ENCODE measurements around the gene NLRP4. TPM values are rescaled to one million over a fixed set of nuclear protein-coding genes. Genes with fewer than 3 reads are reported as not detected.

Gene NLRP4
- total RNA-seq, 2 experiments from 2014 or later = not detected

GRCh38 chr19:55838906-55839305 lies 2.6 kb downstream of the NLRP4 start:
- peak; percentile 9 for DNase-seq
- ATAC-seq = no peak
- H3K9me3 Mint-ChIP-seq (ENCODE audit: low read depth) = peaks cover 10% of the 10 kb centered on the region
- no peaks in the 10 kb centered on the region for H3K36me3 Mint-ChIP-seq
- CTCF ChIA-PET = no interaction called here
- H3K4me1 Mint-ChIP-seq = no peaks in the 10 kb centered on the region
- no peak overlapping the region for H3K27ac Mint-ChIP-seq
- H3K27me3 Mint-ChIP-seq = no peaks in the 10 kb centered on the region
- H3K4me3 Mint-ChIP-seq = no peak overlapping the region

- Mint-ChIP-seq H3K27me3 (no peaks in the 10 kb centered on the region), H3K4me3 (no peak overlapping the region), H3K36me3 (no peaks in the 10 kb centered on the region), H3K4me1 (no peaks in the 10 kb centered on the region), H3K9me3 (ENCODE audit: low read depth) (peaks cover 16% of the 10 kb centered on the region), H3K27ac (no peak overlapping the region)
- DNase-seq (no peak), ATAC-seq (no peak)
- CTCF ChIA-PET = no interaction called here
Observed at GRCh38 chr19:55855160-55855559, 18.8 kb downstream of the NLRP4 start.

- DNase-seq = no peak
- CTCF ChIA-PET = no interaction called here
- H3K4me3 Mint-ChIP-seq = no peak overlapping the region
Observed at GRCh38 chr19:55857149-55857548, 20.8 kb downstream of the NLRP4 start.

GRCh38 chr19:55857974-55858373 lies 21.6 kb downstream of the NLRP4 start:
- CTCF ChIA-PET = no interaction called here
- DNase-seq = no peak
- no peaks in the 10 kb centered on the region for H3K4me1 Mint-ChIP-seq
- H3K4me3 Mint-ChIP-seq = no peak overlapping the region
- H3K36me3 Mint-ChIP-seq = no peaks in the 10 kb centered on the region
- H3K9me3 Mint-ChIP-seq (ENCODE audit: low read depth) = peaks cover 11% of the 10 kb centered on the region
- H3K27me3 Mint-ChIP-seq = no peaks in the 10 kb centered on the region
- no peak overlapping the region for H3K27ac Mint-ChIP-seq
- ATAC-seq = no peak

More at GRCh38 chr19:55857149-55857548, 20.8 kb downstream of the NLRP4 start:
- H3K27me3 Mint-ChIP-seq = no peaks in the 10 kb centered on the region
- H3K27ac Mint-ChIP-seq = no peak overlapping the region
- H3K4me1 Mint-ChIP-seq = no peaks in the 10 kb centered on the region
- no peak for ATAC-seq
- peaks cover 12% of the 10 kb centered on the region for H3K9me3 Mint-ChIP-seq (ENCODE audit: low read depth)
- no peaks in the 10 kb centered on the region for H3K36me3 Mint-ChIP-seq

GRCh38 chr19:55858401-55858800 lies 22.1 kb downstream of the NLRP4 start:
- peaks cover 11% of the 10 kb centered on the region for H3K9me3 Mint-ChIP-seq (ENCODE audit: low read depth)
- ATAC-seq = no peak

GRCh38 chr19:55858969-55859368 lies 22.6 kb downstream of the NLRP4 start:
- DNase-seq = no peak
- H3K4me3 Mint-ChIP-seq = no peak overlapping the region
- no peaks in the 10 kb centered on the region for H3K27me3 Mint-ChIP-seq
- peaks cover 11% of the 10 kb centered on the region for H3K9me3 Mint-ChIP-seq (ENCODE audit: low read depth)
- no peaks in the 10 kb centered on the region for H3K4me1 Mint-ChIP-seq
- CTCF ChIA-PET = no interaction called here
- no peak overlapping the region for H3K27ac Mint-ChIP-seq
- no peaks in the 10 kb centered on the region for H3K36me3 Mint-ChIP-seq
- ATAC-seq = no peak

More at GRCh38 chr19:55858401-55858800, 22.1 kb downstream of the NLRP4 start:
- Mint-ChIP-seq H3K36me3 (no peaks in the 10 kb centered on the region), H3K27me3 (no peaks in the 10 kb centered on the region), H3K4me1 (no peaks in the 10 kb centered on the region), H3K27ac (no peak overlapping the region), H3K4me3 (no peak overlapping the region)
- no peak for DNase-seq
- CTCF ChIA-PET = no interaction called here

GRCh38 chr19:55866521-55866920 lies 30.2 kb downstream of the NLRP4 start:
- ATAC-seq (no peak), DNase-seq (no peak)
- no peaks in the 10 kb centered on the region for H3K36me3 Mint-ChIP-seq
- CTCF ChIA-PET = no interaction called here
- no peaks in the 10 kb centered on the region for H3K27me3 Mint-ChIP-seq
- no peak overlapping the region for H3K27ac Mint-ChIP-seq
- H3K9me3 Mint-ChIP-seq (ENCODE audit: low read depth) = peaks cover 25% of the 10 kb centered on the region
- H3K4me3 Mint-ChIP-seq = no peak overlapping the region
- H3K4me1 Mint-ChIP-seq = no peaks in the 10 kb centered on the region

- no peaks in the 10 kb centered on the region for H3K4me1 Mint-ChIP-seq
- no peak for DNase-seq
- H3K9me3 Mint-ChIP-seq (ENCODE audit: low read depth) = peaks cover 23% of the 10 kb centered on the region
- H3K27me3 Mint-ChIP-seq = no peaks in the 10 kb centered on the region
- H3K4me3 Mint-ChIP-seq = no peak overlapping the region
- CTCF ChIA-PET = no interaction called here
- no peak for ATAC-seq
- no peak overlapping the region for H3K27ac Mint-ChIP-seq
- no peaks in the 10 kb centered on the region for H3K36me3 Mint-ChIP-seq
Observed at GRCh38 chr19:55867101-55867500, 30.8 kb downstream of the NLRP4 start.

- Mint-ChIP-seq H3K27ac (no peak overlapping the region), H3K4me3 (no peak overlapping the region), H3K36me3 (no peaks in the 10 kb centered on the region), H3K4me1 (no peaks in the 10 kb centered on the region), H3K9me3 (ENCODE audit: low read depth) (peaks cover 19% of the 10 kb centered on the region), H3K27me3 (no peaks in the 10 kb centered on the region)
- no peak for ATAC-seq
- no peak for DNase-seq
- CTCF ChIA-PET = no interaction called here
Observed at GRCh38 chr19:55870736-55871135, 34.4 kb downstream of the NLRP4 start.

- H3K27me3 Mint-ChIP-seq = no peaks in the 10 kb centered on the region
- ATAC-seq (no peak), DNase-seq (no peak)
- CTCF ChIA-PET = no interaction called here
- H3K9me3 Mint-ChIP-seq (ENCODE audit: low read depth) = peaks cover 10% of the 10 kb centered on the region
- no peak overlapping the region for H3K4me3 Mint-ChIP-seq
- no peaks in the 10 kb centered on the region for H3K36me3 Mint-ChIP-seq
- H3K27ac Mint-ChIP-seq = no peak overlapping the region
- H3K4me1 Mint-ChIP-seq = no peaks in the 10 kb centered on the region
Observed at GRCh38 chr19:55877211-55877610, 40.9 kb downstream of the NLRP4 start.

GRCh38 chr19:55882626-55883025 lies 46.3 kb downstream of the NLRP4 start:
- no peak overlapping the region for H3K27ac Mint-ChIP-seq
- CTCF ChIA-PET = no interaction called here
- H3K36me3 Mint-ChIP-seq = no peaks in the 10 kb centered on the region
- ATAC-seq (no peak), DNase-seq (no peak)
- peaks cover 21% of the 10 kb centered on the region for H3K9me3 Mint-ChIP-seq (ENCODE audit: low read depth)
- H3K27me3 Mint-ChIP-seq = no peaks in the 10 kb centered on the region
- H3K4me3 Mint-ChIP-seq = no peak overlapping the region
- H3K4me1 Mint-ChIP-seq = no peaks in the 10 kb centered on the region

- Mint-ChIP-seq H3K4me3 (no peak overlapping the region), H3K9me3 (ENCODE audit: low read depth) (peaks cover 10% of the 10 kb centered on the region), H3K27me3 (no peaks in the 10 kb centered on the region), H3K27ac (no peak overlapping the region), H3K36me3 (no peaks in the 10 kb centered on the region), H3K4me1 (no peaks in the 10 kb centered on the region)
- CTCF ChIA-PET = no interaction called here
- DNase-seq (no peak), ATAC-seq (no peak)
Observed at GRCh38 chr19:55898911-55899310, 62.6 kb downstream of the NLRP4 start.

- CTCF ChIA-PET = no interaction called here
Observed at GRCh38 chr19:55901369-55902079, 65.2 kb downstream of the NLRP4 start.

GRCh38 chr19:55902080-55902751 lies 65.9 kb downstream of the NLRP4 start:
- ATAC-seq (no peak), DNase-seq (no peak)
- Mint-ChIP-seq H3K9me3 (ENCODE audit: low read depth) (peaks cover 6% of the 10 kb centered on the region), H3K36me3 (no peaks in the 10 kb centered on the region), H3K27me3 (no peaks in the 10 kb centered on the region), H3K4me1 (no peaks in the 10 kb centered on the region), H3K27ac (no peak overlapping the region), H3K4me3 (no peak overlapping the region)
- CTCF ChIA-PET = no interaction called here

More at GRCh38 chr19:55901369-55902079, 65.2 kb downstream of the NLRP4 start:
- peaks cover 6% of the 10 kb centered on the region for H3K9me3 Mint-ChIP-seq (ENCODE audit: low read depth)
- H3K4me1 Mint-ChIP-seq = no peaks in the 10 kb centered on the region
- ATAC-seq (no peak), DNase-seq (no peak)
- H3K36me3 Mint-ChIP-seq = no peaks in the 10 kb centered on the region
- H3K27me3 Mint-ChIP-seq = no peaks in the 10 kb centered on the region
- no peak overlapping the region for H3K27ac Mint-ChIP-seq
- H3K4me3 Mint-ChIP-seq = no peak overlapping the region
